RWPE1 (cell line): ENCODE data around the gene RNF144B.

Experiments
- CTCF ChIA-PET: fragments of 350-600 bp; sonication (Branson Sonifier 250); formaldehyde crosslinking; extraction: SDS; loops from one replicate; lab custom pipeline; 2021; lab: Yijun Ruan, JAX
- POLR2A ChIA-PET: fragments of 400-600 bp; formaldehyde crosslinking; extraction: SDS; loops from one replicate; lab custom pipeline; 2020; ENCODE audit warnings: antibody characterized with exemption; ENCODE audit not compliant: low non-redundant PET; lab: Yijun Ruan, JAX
- DNase-seq: peaks from one replicate; pipeline ENCODE4 v3.0.0; 2012; ENCODE audit warnings: low spot score
- H3K27ac ChIP-seq: fragments of 450-650 bp; 2 replicates; pipeline ENCODE4 v1.5.1; 2017
- TF ChIP-seq, protein P1 (sequence below): fragments of 450-650 bp; conservative IDR thresholded peaks from 2 replicates; pipeline ENCODE4 v1.5.1; 2017; ENCODE audit warnings: low read depth, mild to moderate bottlenecking

The RNF144B gene

DNA sequence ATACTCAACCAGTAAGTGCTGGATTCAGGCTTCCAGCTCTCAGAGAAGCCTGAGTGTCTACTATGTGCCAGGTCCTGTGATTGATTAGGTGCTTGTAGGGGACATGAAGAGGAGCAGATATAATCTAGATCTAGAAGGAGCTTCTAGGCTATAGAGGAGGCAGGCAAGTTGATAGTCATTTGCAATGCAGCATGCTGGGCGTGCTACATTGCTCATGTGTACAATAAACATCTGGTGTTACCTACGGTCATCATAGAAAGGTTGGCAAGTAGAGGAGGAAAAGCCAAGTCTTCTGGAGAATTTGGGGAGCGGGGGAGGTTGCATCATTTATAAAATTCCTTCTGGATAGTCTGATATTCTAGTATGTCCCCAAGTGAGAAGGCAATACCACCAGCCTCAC, 33.2 kb downstream of the RNF144B start:
- H3K27ac ChIP-seq = no peak overlapping the region
- ChIA-PET CTCF (no interaction called here), POLR2A (no interaction called here)
- TF ChIP-seq, protein P1, sequence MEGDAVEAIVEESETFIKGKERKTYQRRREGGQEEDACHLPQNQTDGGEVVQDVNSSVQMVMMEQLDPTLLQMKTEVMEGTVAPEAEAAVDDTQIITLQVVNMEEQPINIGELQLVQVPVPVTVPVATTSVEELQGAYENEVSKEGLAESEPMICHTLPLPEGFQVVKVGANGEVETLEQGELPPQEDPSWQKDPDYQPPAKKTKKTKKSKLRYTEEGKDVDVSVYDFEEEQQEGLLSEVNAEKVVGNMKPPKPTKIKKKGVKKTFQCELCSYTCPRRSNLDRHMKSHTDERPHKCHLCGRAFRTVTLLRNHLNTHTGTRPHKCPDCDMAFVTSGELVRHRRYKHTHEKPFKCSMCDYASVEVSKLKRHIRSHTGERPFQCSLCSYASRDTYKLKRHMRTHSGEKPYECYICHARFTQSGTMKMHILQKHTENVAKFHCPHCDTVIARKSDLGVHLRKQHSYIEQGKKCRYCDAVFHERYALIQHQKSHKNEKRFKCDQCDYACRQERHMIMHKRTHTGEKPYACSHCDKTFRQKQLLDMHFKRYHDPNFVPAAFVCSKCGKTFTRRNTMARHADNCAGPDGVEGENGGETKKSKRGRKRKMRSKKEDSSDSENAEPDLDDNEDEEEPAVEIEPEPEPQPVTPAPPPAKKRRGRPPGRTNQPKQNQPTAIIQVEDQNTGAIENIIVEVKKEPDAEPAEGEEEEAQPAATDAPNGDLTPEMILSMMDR = no peak
- DNase-seq = no peak

DNA sequence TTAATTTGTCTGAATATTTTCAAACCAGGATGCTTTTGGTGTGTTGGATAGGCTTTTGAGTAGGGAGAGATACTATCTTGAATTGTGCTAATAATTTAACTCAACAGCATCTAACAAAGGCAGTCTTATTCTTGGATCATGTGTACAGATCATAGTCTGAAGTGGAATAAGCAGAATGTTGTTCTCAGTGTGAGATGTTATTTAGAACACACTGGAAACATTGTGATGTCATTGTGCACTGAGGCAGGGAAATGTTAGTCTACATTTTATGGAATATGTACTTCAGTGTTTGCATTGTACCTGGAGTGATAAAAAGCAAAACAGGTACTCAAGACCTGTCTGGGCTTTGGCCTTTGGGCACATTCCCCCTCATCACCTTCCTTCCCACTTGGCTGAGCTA, 35.0 kb downstream of the RNF144B start:
- no peak overlapping the region for H3K27ac ChIP-seq
- CTCF ChIA-PET = interaction anchor here (0.6 to 1.0 kb wide), 2 partner anchors 98 to 371 kb away, joined by 3 to 6 read pairs; no protein-coding TSS in a partner anchor
- POLR2A ChIA-PET = no interaction called here
- TF ChIP-seq, protein P1 = no peak
- no peak for DNase-seq

DNA sequence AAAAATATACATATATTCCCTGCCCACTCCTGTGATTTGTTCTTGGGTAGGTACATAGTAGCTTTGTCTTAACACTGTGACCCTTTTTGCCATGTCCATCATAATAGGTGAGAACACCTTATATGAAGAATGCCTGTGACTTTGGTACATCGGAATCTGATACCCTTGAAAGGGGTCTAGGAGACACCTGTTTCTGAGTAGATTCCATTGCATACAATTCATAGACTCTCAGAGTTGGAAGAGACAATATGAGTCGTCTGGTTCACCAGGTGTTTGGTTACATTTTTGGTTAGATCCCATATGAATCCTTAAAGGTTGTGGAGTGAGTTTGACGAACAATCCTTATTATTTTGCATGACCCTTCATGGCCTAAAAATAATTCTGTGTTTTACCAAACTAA, 36.3 kb downstream of the RNF144B start:
- ChIA-PET POLR2A (no interaction called here), CTCF (interaction anchor here (1.0 to 1.3 kb wide), 2 partner anchors 15 to 100 kb away, joined by 4 to 6 read pairs; no protein-coding TSS in a partner anchor)
- DNase-seq = peak; percentile 5
- TF ChIP-seq, protein P1 = no peak
- no peak overlapping the region for H3K27ac ChIP-seq

DNA sequence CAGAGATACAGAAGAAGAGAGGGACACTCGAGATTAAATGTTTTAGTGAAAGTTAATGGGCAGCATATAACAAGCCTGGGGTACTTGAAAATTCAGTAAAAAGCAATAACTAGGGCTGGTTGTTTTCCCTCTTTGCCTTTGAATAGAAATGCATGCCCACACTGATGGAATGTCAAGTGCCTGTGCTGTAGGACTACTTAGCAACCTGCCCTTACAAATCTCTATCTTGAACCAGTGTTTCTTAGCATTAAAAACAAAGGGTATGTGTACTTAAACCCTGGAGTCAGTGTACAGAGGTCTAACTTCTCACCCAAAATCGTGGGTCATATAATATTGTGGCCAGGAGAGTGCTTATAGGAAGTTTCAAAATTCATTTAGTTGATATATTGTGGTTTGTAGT, 37.1 kb downstream of the RNF144B start:
- TF ChIP-seq, protein P1 = no peak
- no peak overlapping the region for H3K27ac ChIP-seq
- DNase-seq = no peak
- CTCF ChIA-PET = interaction anchor here (1.3 kb wide), 1 partner anchor 16 kb away, joined by 4 read pairs; no protein-coding TSS in a partner anchor
- POLR2A ChIA-PET = no interaction called here

DNA sequence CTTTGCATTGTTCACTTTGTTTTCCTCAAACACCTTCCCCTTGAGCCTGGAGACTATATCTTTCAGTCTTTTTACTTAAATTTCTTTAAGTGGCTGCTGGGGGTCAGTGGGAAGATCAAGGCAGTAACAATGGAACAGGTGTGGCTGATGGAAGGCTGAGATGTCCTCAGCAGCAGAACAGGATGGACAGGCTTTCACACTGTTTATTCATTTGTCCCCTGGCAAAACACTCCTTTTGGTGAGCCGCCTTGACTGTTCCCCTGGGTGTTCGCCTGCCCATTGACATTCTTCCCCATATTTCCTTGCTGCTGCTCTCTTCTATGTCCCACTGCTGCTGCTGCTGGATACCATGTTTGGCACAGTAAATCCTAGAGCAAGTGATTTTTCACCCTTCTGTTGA, 38.1 kb downstream of the RNF144B start:
- TF ChIP-seq, protein P1 = no peak
- CTCF ChIA-PET = no interaction called here
- H3K27ac ChIP-seq = no peak overlapping the region
- no peak for DNase-seq
- POLR2A ChIA-PET = no interaction called here

DNA sequence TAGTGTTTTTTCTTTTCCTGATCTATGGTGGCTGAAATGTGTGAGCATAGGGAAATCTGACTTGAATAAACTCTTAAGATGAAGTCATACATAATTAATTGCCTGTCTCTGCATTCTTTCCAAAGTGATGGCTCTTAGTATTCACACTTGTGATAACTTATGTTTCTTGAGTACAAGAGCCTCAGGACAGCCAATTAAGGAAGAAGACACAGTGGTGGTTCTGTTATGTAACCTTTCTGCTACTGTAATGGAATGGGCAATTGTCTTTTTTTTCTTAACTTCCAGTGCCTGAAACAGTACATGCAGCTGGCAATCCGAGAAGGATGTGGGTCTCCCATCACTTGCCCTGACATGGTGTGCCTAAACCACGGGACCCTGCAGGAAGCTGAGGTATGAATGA, 40.1 kb downstream of the RNF144B start:
- H3K27ac ChIP-seq = no peak overlapping the region
- CTCF ChIA-PET = no interaction called here
- TF ChIP-seq, protein P1 = no peak
- POLR2A ChIA-PET = no interaction called here
- DNase-seq = no peak
